Measurements from ENCODE around the gene RNU5B-1.

DNA sequence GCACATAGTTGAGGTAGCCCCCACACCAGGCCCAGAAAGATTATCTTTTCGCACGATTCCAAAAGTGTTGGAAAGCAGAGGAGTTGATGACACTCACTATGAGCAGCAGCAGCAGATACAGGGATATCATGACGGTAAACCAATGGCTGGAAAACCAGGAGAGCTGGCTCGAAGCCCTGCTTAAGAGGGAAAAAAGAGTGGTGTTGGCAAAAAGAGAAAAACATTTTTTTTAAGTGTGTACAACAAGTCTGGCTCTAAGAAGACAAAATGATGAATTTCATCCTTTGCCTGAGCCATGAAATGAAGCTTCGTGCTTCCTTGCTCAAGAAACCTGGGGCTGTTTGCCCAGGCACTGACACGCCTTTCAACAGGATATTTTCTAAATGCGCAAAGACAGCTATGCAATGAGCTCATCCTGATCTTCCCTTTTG, 45.1 kb upstream of the RNU5B-1 start:
- TF ChIP-seq, protein P1, sequence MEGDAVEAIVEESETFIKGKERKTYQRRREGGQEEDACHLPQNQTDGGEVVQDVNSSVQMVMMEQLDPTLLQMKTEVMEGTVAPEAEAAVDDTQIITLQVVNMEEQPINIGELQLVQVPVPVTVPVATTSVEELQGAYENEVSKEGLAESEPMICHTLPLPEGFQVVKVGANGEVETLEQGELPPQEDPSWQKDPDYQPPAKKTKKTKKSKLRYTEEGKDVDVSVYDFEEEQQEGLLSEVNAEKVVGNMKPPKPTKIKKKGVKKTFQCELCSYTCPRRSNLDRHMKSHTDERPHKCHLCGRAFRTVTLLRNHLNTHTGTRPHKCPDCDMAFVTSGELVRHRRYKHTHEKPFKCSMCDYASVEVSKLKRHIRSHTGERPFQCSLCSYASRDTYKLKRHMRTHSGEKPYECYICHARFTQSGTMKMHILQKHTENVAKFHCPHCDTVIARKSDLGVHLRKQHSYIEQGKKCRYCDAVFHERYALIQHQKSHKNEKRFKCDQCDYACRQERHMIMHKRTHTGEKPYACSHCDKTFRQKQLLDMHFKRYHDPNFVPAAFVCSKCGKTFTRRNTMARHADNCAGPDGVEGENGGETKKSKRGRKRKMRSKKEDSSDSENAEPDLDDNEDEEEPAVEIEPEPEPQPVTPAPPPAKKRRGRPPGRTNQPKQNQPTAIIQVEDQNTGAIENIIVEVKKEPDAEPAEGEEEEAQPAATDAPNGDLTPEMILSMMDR (IDR thresholded peaks at IDR 0.05): no peak
- TF ChIP-seq EZH2phosphoT487 (IDR thresholded peaks at IDR 0.05): no peak

Measured in neural progenitor cell (in vitro differentiated cells).